K562 (cell line): ENCODE measurements around the gene HNRNPK. TPM values are rescaled to one million over a fixed set of nuclear protein-coding genes. Genes with fewer than 3 reads are reported as not detected.

Experiments used
- BACH1 ChIP-seq: fragments of 200-800 bp; sonication (Bioruptor generic); IDR thresholded peaks from 2 replicates; pipeline ENCODE4 v1.6.1; 2016; ENCODE audit warnings: missing genetic modification characterization, missing compliant biosample characterization
- BCL6 ChIP-seq: fragments of 250-450 bp; sonication (Bioruptor Pico); IDR thresholded peaks from 2 replicates; pipeline ENCODE4 v1.4.0; 2020
- E2F3 ChIP-seq: fragments of 250-450 bp; sonication (Bioruptor Pico); IDR thresholded peaks from 2 replicates; pipeline ENCODE4 v1.4.0; 2020; ENCODE audit warnings: mild to moderate bottlenecking
- E4F1 ChIP-seq: fragments of 250-450 bp; sonication (Bioruptor Pico); IDR thresholded peaks from 2 replicates; pipeline ENCODE4 v1.5.0; 2021; ENCODE audit warnings: mild to moderate bottlenecking, borderline replicate concordance
- KAT2B ChIP-seq: IDR thresholded peaks from one replicate; pipeline ENCODE4 v1.6.1; 2012; ENCODE audit warnings: low read depth, mild to moderate bottlenecking, control low read depth, inconsistent platforms, low read length, moderate library complexity
- MGA ChIP-seq: fragments of 450-650 bp; IDR thresholded peaks from 2 replicates; pipeline ENCODE4 v1.6.1; 2016; ENCODE audit warnings: mild to moderate bottlenecking, moderate library complexity
- NFYB ChIP-seq: IDR thresholded peaks from 2 replicates; pipeline ENCODE4 v1.6.1; 2011; ENCODE audit warnings: mild to moderate bottlenecking, moderate library complexity; ENCODE audit not compliant: insufficient read length; ENCODE audit errors: extremely low read depth
- NR2C1 ChIP-seq, 2 experiments: fragments of 450-650 bp; IDR thresholded peaks; 2 replicates each; pipeline ENCODE4 v1.6.1; 2017; ENCODE audit warnings: mild to moderate bottlenecking in 2 of 2, antibody characterized with exemption in 1 of 2, inconsistent platforms in 1 of 2, missing compliant biosample characterization in 1 of 2, missing genetic modification characterization in 1 of 2
- PHF8 ChIP-seq: fragments of 200-600 bp; sonication (generic); IDR thresholded peaks from 2 replicates; pipeline ENCODE4 v1.6.1; 2012; ENCODE audit warnings: mixed run types, mild to moderate bottlenecking, inconsistent platforms, low read length, moderate library complexity, borderline replicate concordance
- YBX1 ChIP-seq: fragments of 450-650 bp; IDR thresholded peaks from 2 replicates; pipeline ENCODE4 v1.7.1; 2016; ENCODE audit warnings: mild to moderate bottlenecking
- ZZZ3 ChIP-seq: fragments of 450-650 bp; IDR thresholded peaks from 2 replicates; pipeline ENCODE4 v1.6.1; 2016; ENCODE audit warnings: antibody characterized with exemption, mild to moderate bottlenecking, moderate library complexity
- polyA plus RNA-seq, 8 experiments: library from polyadenylated mRNA; depleted of rRNA in 4 of 8; stranded (reverse) in 5 of 8; unstranded in 3 of 8; fragments of >200 nt; fragmentation: Nextera tagmentation in 2 of 8; fragmentation: Illumina TruSeq in 1 of 8; extraction: Ambion mirVana in 2 of 8; extraction: Trizol in 1 of 8; gene quantifications; 2 replicates each; pipeline versions ENCODE4 v1.2.1 to v1.2.3, GENCODE V29; 2011 to 2014; ENCODE audit warnings: inconsistent platforms in 1 of 8, missing spikeins in 1 of 8
- total RNA-seq, 7 experiments: library from RNA; depleted of rRNA in 6 of 7; stranded (reverse); fragments of >200 nt in 6 of 7; fragmentation: Illumina TruSeq in 2 of 7; extraction: Trizol in 2 of 7; gene quantifications; 2 replicates each; pipeline versions ENCODE4 v1.2.1 to v1.2.3, GENCODE V29; 2011 to 2021; ENCODE audit warnings: low replicate concordance in 1 of 7

Gene HNRNPK
- total and polyA plus RNA-seq, 9 of the 15 experiments (the other 6 are each of a cell fraction or from before 2014, with no cell fraction given) = 224 to 883 (median 618) TPM

DNA sequence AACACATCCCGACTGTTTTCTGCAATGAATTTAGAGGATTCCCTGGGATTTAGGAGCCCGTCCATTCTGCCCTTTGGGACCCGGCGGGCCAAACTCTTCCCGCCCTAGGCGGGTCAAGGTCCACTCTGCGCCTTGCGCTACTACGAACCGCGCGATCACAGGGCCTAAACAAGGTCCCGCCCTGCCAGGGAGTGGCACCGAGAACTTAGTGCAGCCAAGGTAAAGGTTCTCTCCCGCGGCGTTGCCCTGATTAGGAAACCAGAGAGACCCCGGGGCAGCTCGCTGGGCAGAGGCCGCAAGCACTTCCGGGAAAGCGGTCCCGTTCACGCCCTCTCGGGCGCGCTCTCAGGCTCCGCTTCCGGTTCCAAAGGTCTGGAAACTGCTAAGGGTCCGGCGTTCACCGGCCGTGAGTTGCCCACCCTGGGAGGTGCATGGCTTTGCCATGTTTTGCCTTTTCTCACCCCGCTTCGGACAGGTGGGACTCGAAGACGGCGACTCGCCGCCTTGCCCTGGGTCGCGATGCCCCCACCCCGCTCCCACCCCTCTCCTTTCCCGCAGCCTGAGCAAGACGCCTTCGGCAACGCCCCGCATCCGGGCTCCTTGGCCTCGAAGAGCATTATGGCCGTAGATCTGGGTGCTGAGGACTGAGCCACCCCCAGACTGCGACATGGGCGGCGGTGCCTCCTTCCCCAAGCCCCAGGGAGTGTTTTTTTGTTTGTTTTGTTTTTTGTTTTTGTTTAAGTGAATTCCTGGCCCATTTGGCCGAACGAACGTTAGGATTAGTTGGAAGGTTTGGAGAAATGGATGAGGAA lies 23.4 kb downstream of the HNRNPK start (continued):
- TF ChIP-seq MGA = peak; percentile 70; the same call in 1 of the 2 replicates
- TF ChIP-seq BACH1 (tag) = no peak
- TF ChIP-seq PHF8 = peak; percentile 91; the same call in 1 of the 2 replicates
- peak; percentile 31; the same call in 1 of the 2 replicates for TF ChIP-seq E2F3 (CRISPR knock-in tag)
- TF ChIP-seq BCL6 = no peak
- no peak for TF ChIP-seq KAT2B
- TF ChIP-seq NR2C1 (IDR thresholded peaks at IDR 0.05) = peak; percentile 84
- peak; percentile 82 for TF ChIP-seq NR2C1 (tag; IDR thresholded peaks at IDR 0.05)
- no peak for TF ChIP-seq NFYB
- 0 out of 2 replicates have a peak, but pooled peaks have one; percentile 38 for TF ChIP-seq ZZZ3
- TF ChIP-seq E4F1 = no peak
- no peak for TF ChIP-seq YBX1
